Activated T-cell treated with anti-CD3 and anti-CD28 coated beads, Interleukin-2, amount 50 U/mL, for 4 hours (primary cell): ENCODE measurements around the gene MCAM. TPM values are rescaled to one million over a fixed set of nuclear protein-coding genes. Genes with fewer than 3 reads are reported as not detected.

Source experiments
- ATAC-seq, 2 donors: fragments of 200-7000 bp; cut with Tn5 transposase; one replicate each; pipeline ENCODE4 v1.10.0; 2021
- DNase-seq: peaks from one replicate; pipeline ENCODE4 v3.0.0-alpha.2; 2020
- H3K27me3 Mint-ChIP-seq: one replicate; pipeline ENCODE4 v1.8.0; 2021; ENCODE audit warnings: low read depth, mixed read lengths
- H3K36me3 Mint-ChIP-seq: one replicate; pipeline ENCODE4 v1.8.0; 2022; ENCODE audit warnings: mixed read lengths; ENCODE audit not compliant: insufficient read depth
- H3K4me1 Mint-ChIP-seq: one replicate; pipeline ENCODE4 v1.8.0; 2021; ENCODE audit warnings: low read depth, mixed read lengths
- H3K4me3 Mint-ChIP-seq: one replicate; pipeline ENCODE4 v1.8.0; 2021; ENCODE audit warnings: mild to moderate bottlenecking, moderate library complexity, mixed read lengths
- H3K9me3 Mint-ChIP-seq: one replicate; pipeline ENCODE4 v1.8.0; 2021; ENCODE audit warnings: mixed read lengths
- total RNA-seq, 3 donors: library from RNA; stranded (reverse); gene quantifications; one replicate each; pipeline ENCODE4 v1.2.1, GENCODE V29; 2021

MCAM gene
- total RNA-seq, 3 donors from 2014 or later, result 0.96 to 3.2 (median 2.1) TPM

- Mint-ChIP-seq H3K4me1 (peaks cover 3% of the 10 kb centered on the region), H3K36me3 (no peaks in the 10 kb centered on the region), H3K9me3 (no peaks in the 10 kb centered on the region), H3K27me3 (peaks cover 3% of the 10 kb centered on the region), H3K4me3 (no peak overlapping the region)
- ATAC-seq (no peak), DNase-seq (no peak)
Observed at GRCh38 chr11:119329320-119329719, 12.4 kb upstream of the MCAM start.

GRCh38 chr11:119324189-119324588 is 7.3 kb upstream of the MCAM start:
- Mint-ChIP-seq H3K27me3 (peaks cover 2% of the 10 kb centered on the region), H3K36me3 (no peaks in the 10 kb centered on the region), H3K4me3 (no peak overlapping the region), H3K4me1 (peaks cover 12% of the 10 kb centered on the region), H3K9me3 (no peaks in the 10 kb centered on the region)
- ATAC-seq (no peak), DNase-seq (no peak)

- peak in 1 of 2 donors; percentile 26 for ATAC-seq
- no peak overlapping the region for H3K4me3 Mint-ChIP-seq
- peaks cover 7% of the 10 kb centered on the region for H3K27me3 Mint-ChIP-seq
- peak; percentile 82 for DNase-seq
- H3K9me3 Mint-ChIP-seq, result no peaks in the 10 kb centered on the region
- no peaks in the 10 kb centered on the region for H3K36me3 Mint-ChIP-seq
- peaks cover 17% of the 10 kb centered on the region for H3K4me1 Mint-ChIP-seq
Observed at GRCh38 chr11:119323532-119324033, 6.7 kb upstream of the MCAM start.

- Mint-ChIP-seq H3K36me3 (no peaks in the 10 kb centered on the region), H3K4me3 (peak overlapping the region; percentile 26), H3K9me3 (no peaks in the 10 kb centered on the region), H3K27me3 (peaks cover 8% of the 10 kb centered on the region), H3K4me1 (peaks cover 18% of the 10 kb centered on the region)
- DNase-seq, result no peak
- no peak for ATAC-seq
Observed at GRCh38 chr11:119322921-119323531, 6.1 kb upstream of the MCAM start.

- DNase-seq, result no peak
- peaks cover 22% of the 10 kb centered on the region for H3K4me1 Mint-ChIP-seq
- no peaks in the 10 kb centered on the region for H3K9me3 Mint-ChIP-seq
- no peaks in the 10 kb centered on the region for H3K36me3 Mint-ChIP-seq
- no peak overlapping the region for H3K4me3 Mint-ChIP-seq
- H3K27me3 Mint-ChIP-seq, result peaks cover 8% of the 10 kb centered on the region
- ATAC-seq, result no peak
Observed at GRCh38 chr11:119322360-119322739, 5.4 kb upstream of the MCAM start.

- H3K36me3 Mint-ChIP-seq, result no peaks in the 10 kb centered on the region
- ATAC-seq, result peak; percentile 64 to 66
- H3K9me3 Mint-ChIP-seq, result no peaks in the 10 kb centered on the region
- peak; percentile 30 for DNase-seq
- H3K4me1 Mint-ChIP-seq, result peaks cover 22% of the 10 kb centered on the region
- H3K27me3 Mint-ChIP-seq, result peaks cover 10% of the 10 kb centered on the region
- H3K4me3 Mint-ChIP-seq, result peak overlapping the region; percentile 79
Observed at GRCh38 chr11:119320776-119321524, 4.0 kb upstream of the MCAM start.

GRCh38 chr11:119320240-119320775 is 3.4 kb upstream of the MCAM start:
- Mint-ChIP-seq H3K4me1 (peaks cover 25% of the 10 kb centered on the region), H3K27me3 (peaks cover 16% of the 10 kb centered on the region), H3K9me3 (no peaks in the 10 kb centered on the region), H3K4me3 (no peak overlapping the region), H3K36me3 (no peaks in the 10 kb centered on the region)
- DNase-seq (no peak), ATAC-seq (no peak)

GRCh38 chr11:119319700-119320239 is 2.8 kb upstream of the MCAM start:
- DNase-seq (no peak), ATAC-seq (no peak)
- Mint-ChIP-seq H3K36me3 (no peaks in the 10 kb centered on the region), H3K4me1 (peaks cover 26% of the 10 kb centered on the region), H3K27me3 (peaks cover 16% of the 10 kb centered on the region), H3K9me3 (no peaks in the 10 kb centered on the region), H3K4me3 (peak overlapping the region; percentile 70)

GRCh38 chr11:119319136-119319699 is 2.3 kb upstream of the MCAM start:
- peaks cover 16% of the 10 kb centered on the region for H3K27me3 Mint-ChIP-seq
- DNase-seq (no peak), ATAC-seq (no peak)
- no peaks in the 10 kb centered on the region for H3K36me3 Mint-ChIP-seq
- peaks cover 26% of the 10 kb centered on the region for H3K4me1 Mint-ChIP-seq
- H3K4me3 Mint-ChIP-seq, result peak overlapping the region; percentile 15
- no peaks in the 10 kb centered on the region for H3K9me3 Mint-ChIP-seq

GRCh38 chr11:119318240-119319135 is 1.6 kb upstream of the MCAM start:
- ATAC-seq (no peak), DNase-seq (no peak)
- Mint-ChIP-seq H3K4me3 (peak overlapping the region; percentile 4), H3K9me3 (no peaks in the 10 kb centered on the region), H3K27me3 (peaks cover 16% of the 10 kb centered on the region), H3K36me3 (no peaks in the 10 kb centered on the region), H3K4me1 (peaks cover 26% of the 10 kb centered on the region)

GRCh38 chr11:119317592-119318239 is 786 bp upstream of the MCAM start:
- Mint-ChIP-seq H3K4me3 (no peak overlapping the region), H3K4me1 (peaks cover 26% of the 10 kb centered on the region)
- no peak for DNase-seq

GRCh38 chr11:119316016-119316728 is 758 bp downstream of the MCAM start:
- H3K27me3 Mint-ChIP-seq, result peaks cover 16% of the 10 kb centered on the region
- peaks cover 20% of the 10 kb centered on the region for H3K4me1 Mint-ChIP-seq
- peak in 1 of 2 donors; percentile 12 for ATAC-seq

More at GRCh38 chr11:119317592-119318239, 786 bp upstream of the MCAM start:
- H3K27me3 Mint-ChIP-seq, result peaks cover 16% of the 10 kb centered on the region
- ATAC-seq, result no peak
- no peaks in the 10 kb centered on the region for H3K36me3 Mint-ChIP-seq
- H3K9me3 Mint-ChIP-seq, result no peaks in the 10 kb centered on the region

More at GRCh38 chr11:119316016-119316728, 758 bp downstream of the MCAM start:
- Mint-ChIP-seq H3K36me3 (no peaks in the 10 kb centered on the region), H3K9me3 (no peaks in the 10 kb centered on the region), H3K4me3 (peak overlapping the region; percentile 71)
- no peak for DNase-seq
